DND-41 (cell line): ENCODE data around the gene RAI1.

ENCODE experiments used
- EZH2 ChIP-seq: IDR thresholded peaks from 3 replicates; pipeline ENCODE4 v1.6.1; 2012; ENCODE audit warnings: borderline replicate concordance, low read depth, mild to moderate bottlenecking, moderate library complexity, low read length, inconsistent platforms; ENCODE audit not compliant: severe bottlenecking
- TF ChIP-seq, protein P1 (sequence below): IDR thresholded peaks from 2 replicates; pipeline ENCODE4 v1.5.1; 2012; ENCODE audit warnings: borderline replicate concordance, low read length, moderate library complexity, mild to moderate bottlenecking; ENCODE audit not compliant: poor library complexity, severe bottlenecking; ENCODE audit errors: extremely low read depth

DNA sequence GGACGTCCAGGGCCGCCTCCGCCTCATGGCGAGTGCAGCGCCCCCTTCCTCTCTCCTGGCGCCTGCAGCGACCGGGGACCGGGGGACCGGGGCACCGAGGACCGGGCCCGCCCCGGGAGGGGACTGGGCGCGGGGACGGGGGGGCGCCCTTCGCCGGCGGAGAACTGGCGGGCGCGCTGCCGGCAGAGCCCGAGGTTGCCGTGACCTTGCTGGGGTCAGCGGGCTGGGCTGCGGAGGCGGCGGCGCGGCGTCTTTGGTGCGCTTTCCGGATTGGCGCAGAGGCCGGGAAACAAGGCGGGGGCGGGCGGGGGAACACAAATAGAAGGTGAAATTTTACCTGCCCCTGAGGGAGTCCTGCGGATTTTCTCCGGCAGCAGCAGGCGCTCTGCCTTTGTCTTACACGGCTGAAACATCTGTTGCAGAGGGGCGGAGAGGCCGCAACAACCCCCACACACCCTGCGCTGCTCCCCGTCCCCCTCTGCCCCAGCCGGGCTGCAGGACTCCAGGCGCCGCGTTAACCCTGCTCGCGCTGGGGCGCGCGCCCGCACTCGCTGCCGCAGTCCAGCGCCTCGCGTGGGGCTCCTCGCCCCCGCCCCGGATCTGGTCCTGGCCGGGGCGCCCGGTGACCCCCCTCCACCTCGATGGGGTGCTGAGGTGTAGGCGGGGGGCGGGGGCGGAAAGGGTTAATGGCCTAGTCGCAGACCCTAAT, 102.0 kb downstream of the RAI1 start:
- TF ChIP-seq, protein P1, sequence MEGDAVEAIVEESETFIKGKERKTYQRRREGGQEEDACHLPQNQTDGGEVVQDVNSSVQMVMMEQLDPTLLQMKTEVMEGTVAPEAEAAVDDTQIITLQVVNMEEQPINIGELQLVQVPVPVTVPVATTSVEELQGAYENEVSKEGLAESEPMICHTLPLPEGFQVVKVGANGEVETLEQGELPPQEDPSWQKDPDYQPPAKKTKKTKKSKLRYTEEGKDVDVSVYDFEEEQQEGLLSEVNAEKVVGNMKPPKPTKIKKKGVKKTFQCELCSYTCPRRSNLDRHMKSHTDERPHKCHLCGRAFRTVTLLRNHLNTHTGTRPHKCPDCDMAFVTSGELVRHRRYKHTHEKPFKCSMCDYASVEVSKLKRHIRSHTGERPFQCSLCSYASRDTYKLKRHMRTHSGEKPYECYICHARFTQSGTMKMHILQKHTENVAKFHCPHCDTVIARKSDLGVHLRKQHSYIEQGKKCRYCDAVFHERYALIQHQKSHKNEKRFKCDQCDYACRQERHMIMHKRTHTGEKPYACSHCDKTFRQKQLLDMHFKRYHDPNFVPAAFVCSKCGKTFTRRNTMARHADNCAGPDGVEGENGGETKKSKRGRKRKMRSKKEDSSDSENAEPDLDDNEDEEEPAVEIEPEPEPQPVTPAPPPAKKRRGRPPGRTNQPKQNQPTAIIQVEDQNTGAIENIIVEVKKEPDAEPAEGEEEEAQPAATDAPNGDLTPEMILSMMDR: no peak
- no peak for TF ChIP-seq EZH2
